ENCODE data around the gene FAM114A1.

The FAM114A1 gene

DNA sequence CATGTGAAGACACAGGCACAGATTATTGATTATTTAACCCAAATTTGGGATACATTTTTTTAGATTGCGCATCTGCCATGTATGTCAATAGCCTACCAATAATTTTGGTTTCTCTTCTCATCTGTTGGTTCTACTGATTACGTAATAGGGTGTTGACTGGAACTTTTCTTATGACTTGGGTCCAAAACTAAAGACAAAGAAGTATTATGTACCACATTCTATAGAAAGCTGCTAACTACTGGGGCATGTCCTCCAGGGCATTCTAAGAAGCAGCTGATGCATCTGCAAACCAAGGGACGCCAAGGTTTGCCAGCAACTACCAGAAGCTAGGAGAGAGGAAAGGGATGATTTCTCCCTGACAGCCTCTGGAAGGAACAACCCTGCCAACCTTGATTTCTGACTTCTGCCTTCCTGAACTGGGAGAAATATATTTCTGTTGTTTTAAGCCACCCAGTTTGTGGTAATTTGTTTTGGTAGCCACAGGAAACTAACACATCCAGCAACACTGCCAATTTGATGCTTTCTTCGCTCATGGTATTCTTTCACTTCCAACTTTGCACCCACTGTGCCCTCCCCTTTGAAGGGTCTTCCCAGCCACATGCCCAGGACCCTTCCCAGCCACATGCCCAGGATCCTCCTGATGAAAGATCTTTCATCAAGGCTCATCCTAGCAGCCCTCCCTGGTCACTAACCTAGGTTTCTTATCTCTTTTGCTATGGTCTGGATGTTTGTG is 47.1 kb upstream of the FAM114A1 start:
- Histone ChIP-seq H3K4me3 (ENCODE audit: low read length) (no peak overlapping the region), H3K36me3 (ENCODE audit: control insufficient read depth, low read length) (0 out of 2 replicates have a peak, but pooled peaks cover 9% of the 10 kb centered on the region), H3K4me1 (ENCODE audit: control insufficient read depth, low read length) (peaks cover 44% of the 10 kb centered on the region), H3K9me3 (ENCODE audit: control insufficient read depth, insufficient read depth, low read length) (peaks cover 12% of the 10 kb centered on the region; the same call in 1 of the 2 replicates), H3K79me2 (ENCODE audit: control insufficient read depth, low read length) (peaks cover under 1% of the 10 kb centered on the region; the same call in 1 of the 2 replicates), H3K27ac (ENCODE audit: low read depth, low read length) (no peak overlapping the region), H3K4me2 (ENCODE audit: low read length) (no peak overlapping the region), H3K27me3 (ENCODE audit: control insufficient read depth, low read length) (no peaks in the 10 kb centered on the region), H3F3A (ENCODE audit: control insufficient read depth, insufficient read depth) (peaks cover 11% of the 10 kb centered on the region), H4K20me1 (ENCODE audit: control insufficient read depth, insufficient read depth, low read depth, low read length) (no peaks in the 10 kb centered on the region), H3K9me2 (replicated peaks; ENCODE audit: control insufficient read depth, low read length) (no peaks in the 10 kb centered on the region)
- TF ChIP-seq EZH2phosphoT487 (IDR thresholded peaks at IDR 0.05; ENCODE audit: borderline replicate concordance, low read length), result no peak
- no peak for TF ChIP-seq CTCF (IDR thresholded peaks at IDR 0.05; ENCODE audit: low read depth, low read length, poor library complexity, severe bottlenecking)

GRCh38 chr4:38821739-38822138 is 45.9 kb upstream of the FAM114A1 start:
- Histone ChIP-seq H3K9me2 (replicated peaks; ENCODE audit: control insufficient read depth, low read length) (no peaks in the 10 kb centered on the region), H3K4me1 (ENCODE audit: control insufficient read depth, low read length) (peaks cover 35% of the 10 kb centered on the region), H3K79me2 (ENCODE audit: control insufficient read depth, low read length) (no peaks in the 10 kb centered on the region), H3K9me3 (ENCODE audit: control insufficient read depth, insufficient read depth, low read length) (peaks cover 12% of the 10 kb centered on the region; the same call in 1 of the 2 replicates), H3K27me3 (ENCODE audit: control insufficient read depth, low read length) (no peaks in the 10 kb centered on the region), H3F3A (ENCODE audit: control insufficient read depth, insufficient read depth) (0 out of 2 replicates have a peak, but pooled peaks cover 3% of the 10 kb centered on the region), H4K20me1 (ENCODE audit: control insufficient read depth, insufficient read depth, low read depth, low read length) (no peaks in the 10 kb centered on the region), H3K27ac (ENCODE audit: low read depth, low read length) (no peak overlapping the region), H3K36me3 (ENCODE audit: control insufficient read depth, low read length) (peaks cover 17% of the 10 kb centered on the region), H3K4me3 (ENCODE audit: low read length) (no peak overlapping the region), H3K4me2 (ENCODE audit: low read length) (no peak overlapping the region)
- TF ChIP-seq CTCF (IDR thresholded peaks at IDR 0.05; ENCODE audit: low read depth, low read length, poor library complexity, severe bottlenecking) (no peak), EZH2phosphoT487 (IDR thresholded peaks at IDR 0.05; ENCODE audit: borderline replicate concordance, low read length) (no peak)

DNA sequence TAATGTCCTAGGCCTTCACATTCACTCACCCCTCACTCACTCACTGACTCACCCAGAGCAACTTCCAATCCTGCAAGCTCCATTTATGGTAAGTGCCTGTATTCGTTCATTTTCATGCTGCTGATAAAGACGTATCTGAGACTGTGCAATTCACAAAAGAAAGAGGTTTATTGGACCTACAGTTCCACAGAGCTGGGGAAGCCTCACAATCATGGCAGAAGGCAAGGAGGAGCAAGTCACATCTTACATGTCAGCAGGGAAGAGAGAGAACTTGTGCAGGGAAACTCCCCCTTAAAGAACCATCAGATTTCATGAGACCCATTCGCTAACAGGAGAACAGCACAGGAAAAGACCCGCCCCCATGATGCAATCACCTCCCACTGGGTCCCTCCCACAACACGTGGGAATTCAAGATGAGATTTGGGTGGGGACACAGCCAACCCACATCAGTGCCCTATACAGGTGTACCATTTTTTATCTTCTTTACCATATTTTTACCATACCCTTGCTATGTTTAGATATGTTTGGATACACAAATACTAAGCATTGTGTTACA is 44.8 kb upstream of the FAM114A1 start:
- H3K79me2 ChIP-seq (ENCODE audit: control insufficient read depth, low read length), result no peaks in the 10 kb centered on the region
- H3F3A ChIP-seq (ENCODE audit: control insufficient read depth, insufficient read depth), result 0 out of 2 replicates have a peak, but pooled peaks cover 3% of the 10 kb centered on the region
- peaks cover 12% of the 10 kb centered on the region; the same call in 1 of the 2 replicates for H3K9me3 ChIP-seq (ENCODE audit: control insufficient read depth, insufficient read depth, low read length)
- no peak overlapping the region for H3K27ac ChIP-seq (ENCODE audit: low read depth, low read length)
- no peak for TF ChIP-seq EZH2phosphoT487 (IDR thresholded peaks at IDR 0.05; ENCODE audit: borderline replicate concordance, low read length)
- TF ChIP-seq CTCF (IDR thresholded peaks at IDR 0.05; ENCODE audit: low read depth, low read length, poor library complexity, severe bottlenecking), result no peak
- H4K20me1 ChIP-seq (ENCODE audit: control insufficient read depth, insufficient read depth, low read depth, low read length), result no peaks in the 10 kb centered on the region
- no peak overlapping the region for H3K4me2 ChIP-seq (ENCODE audit: low read length)
- H3K4me3 ChIP-seq (ENCODE audit: low read length), result no peak overlapping the region
- peaks cover 25% of the 10 kb centered on the region for H3K36me3 ChIP-seq (ENCODE audit: control insufficient read depth, low read length)
- H3K9me2 ChIP-seq (replicated peaks; ENCODE audit: control insufficient read depth, low read length), result no peaks in the 10 kb centered on the region
- H3K27me3 ChIP-seq (ENCODE audit: control insufficient read depth, low read length), result no peaks in the 10 kb centered on the region
- H3K4me1 ChIP-seq (ENCODE audit: control insufficient read depth, low read length), result peaks cover 27% of the 10 kb centered on the region

All from DOHH2 (cell line).